ENCODE data around the gene HCN3.
"Not testable (repeated sequence)": the region's sequence is repeated elsewhere in the genome, so short reads cannot be mapped to it uniquely, and the experiment has no call there.

The HCN3 gene

DNA sequence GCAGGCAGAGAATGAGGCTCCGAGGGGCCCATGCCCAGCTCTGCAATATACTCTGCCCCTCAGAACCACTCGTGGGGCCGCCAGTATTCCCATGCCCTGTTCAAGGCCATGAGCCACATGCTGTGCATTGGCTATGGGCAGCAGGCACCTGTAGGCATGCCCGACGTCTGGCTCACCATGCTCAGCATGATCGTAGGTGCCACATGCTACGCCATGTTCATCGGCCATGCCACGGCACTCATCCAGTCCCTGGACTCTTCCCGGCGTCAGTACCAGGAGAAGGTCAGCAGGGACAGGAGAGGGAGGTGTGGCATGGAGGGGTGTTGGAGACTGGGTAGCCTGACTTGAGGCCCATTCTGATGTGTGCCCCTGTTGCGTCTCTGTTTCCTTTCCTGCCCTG is 7.2 kb downstream of the HCN3 start:
- no peak for DNase-seq (ENCODE audit: low read depth)

DNA sequence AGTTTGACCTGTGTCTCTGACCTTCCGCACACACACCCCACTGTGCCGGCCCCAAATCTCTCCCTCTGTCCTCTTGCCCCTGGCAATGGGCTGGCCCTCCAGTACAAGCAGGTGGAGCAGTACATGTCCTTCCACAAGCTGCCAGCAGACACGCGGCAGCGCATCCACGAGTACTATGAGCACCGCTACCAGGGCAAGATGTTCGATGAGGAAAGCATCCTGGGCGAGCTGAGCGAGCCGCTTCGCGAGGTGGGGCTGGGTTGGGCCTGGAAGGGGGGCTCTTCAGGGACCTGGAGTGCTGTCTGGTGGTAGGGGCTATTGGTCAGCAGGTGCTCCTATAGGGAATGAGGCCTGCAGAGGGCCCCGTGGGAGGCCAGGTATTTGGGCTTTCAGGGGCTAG is 7.8 kb downstream of the HCN3 start:
- no peak for DNase-seq (ENCODE audit: low read depth)

DNA sequence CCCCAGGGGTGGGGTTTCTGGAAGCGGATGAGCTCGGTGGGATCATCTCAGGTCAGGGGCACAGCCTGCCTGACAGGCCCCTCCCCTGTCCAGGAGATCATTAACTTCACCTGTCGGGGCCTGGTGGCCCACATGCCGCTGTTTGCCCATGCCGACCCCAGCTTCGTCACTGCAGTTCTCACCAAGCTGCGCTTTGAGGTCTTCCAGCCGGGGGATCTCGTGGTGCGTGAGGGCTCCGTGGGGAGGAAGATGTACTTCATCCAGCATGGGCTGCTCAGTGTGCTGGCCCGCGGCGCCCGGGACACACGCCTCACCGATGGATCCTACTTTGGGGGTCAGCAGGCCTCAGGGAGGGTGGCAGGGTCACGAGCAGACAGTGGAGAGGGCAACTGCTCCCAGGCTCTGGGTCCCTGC is 8.4 kb downstream of the HCN3 start:
- DNase-seq (ENCODE audit: low read depth): no peak

DNA sequence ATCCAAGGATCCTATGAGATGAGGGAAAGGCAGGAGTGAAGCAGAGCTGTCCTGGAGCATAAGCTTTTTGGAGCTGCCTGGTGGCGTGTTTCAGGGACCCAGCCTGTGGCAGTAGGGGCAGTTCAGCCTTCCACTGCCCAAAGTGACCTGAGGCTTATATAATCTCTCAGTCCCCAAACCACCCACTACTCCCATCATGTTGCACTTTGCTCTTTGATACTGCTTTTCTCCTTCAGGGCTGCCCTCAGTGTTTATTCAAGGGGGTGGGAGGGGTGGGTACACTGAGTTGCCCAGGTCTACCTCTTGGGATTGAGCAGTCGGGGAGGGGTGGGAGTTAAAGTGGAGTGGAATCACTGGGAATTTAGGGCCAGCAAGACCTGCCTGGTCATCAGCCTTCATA is 9.3 kb downstream of the HCN3 start:
- DNase-seq (ENCODE audit: low read depth): no peak

DNA sequence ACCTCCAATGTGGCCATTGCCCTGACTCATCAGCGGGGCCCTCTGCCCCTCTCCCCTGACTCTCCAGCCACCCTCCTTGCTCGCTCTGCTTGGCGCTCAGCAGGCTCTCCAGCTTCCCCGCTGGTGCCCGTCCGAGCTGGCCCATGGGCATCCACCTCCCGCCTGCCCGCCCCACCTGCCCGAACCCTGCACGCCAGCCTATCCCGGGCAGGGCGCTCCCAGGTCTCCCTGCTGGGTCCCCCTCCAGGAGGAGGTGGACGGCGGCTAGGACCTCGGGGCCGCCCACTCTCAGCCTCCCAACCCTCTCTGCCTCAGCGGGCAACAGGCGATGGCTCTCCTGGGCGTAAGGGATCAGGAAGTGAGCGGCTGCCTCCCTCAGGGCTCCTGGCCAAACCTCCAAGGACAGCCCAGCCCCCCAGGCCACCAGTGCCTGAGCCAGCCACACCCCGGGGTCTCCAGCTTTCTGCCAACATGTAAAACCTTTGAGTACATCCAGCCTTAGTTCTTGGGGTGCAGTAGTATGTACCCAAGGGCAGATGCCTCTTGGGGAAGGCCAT is 10.8 kb downstream of the HCN3 start:
- DNase-seq (ENCODE audit: low read depth): no peak

DNA sequence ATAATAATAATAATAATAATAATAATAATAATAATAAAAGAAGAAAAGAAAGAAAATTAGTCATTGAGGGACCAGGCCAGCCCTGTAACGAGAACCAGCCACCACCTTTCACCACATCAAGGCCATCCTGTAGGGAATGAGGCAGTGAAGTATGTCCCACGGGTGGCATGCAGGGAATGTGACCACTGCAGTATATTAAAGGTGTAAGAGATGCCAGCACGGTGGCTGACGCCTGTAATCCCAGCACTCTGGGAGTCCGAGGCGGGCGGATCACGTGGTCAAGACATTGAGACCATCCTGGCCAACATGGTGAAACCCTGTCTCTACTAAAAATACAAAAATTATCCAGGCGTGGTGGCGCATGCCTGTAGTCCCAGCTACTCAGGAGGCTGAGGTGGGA is 13.7 kb downstream of the HCN3 start:
- not testable (repeated sequence) for DNase-seq (ENCODE audit: low read depth)

DNA sequence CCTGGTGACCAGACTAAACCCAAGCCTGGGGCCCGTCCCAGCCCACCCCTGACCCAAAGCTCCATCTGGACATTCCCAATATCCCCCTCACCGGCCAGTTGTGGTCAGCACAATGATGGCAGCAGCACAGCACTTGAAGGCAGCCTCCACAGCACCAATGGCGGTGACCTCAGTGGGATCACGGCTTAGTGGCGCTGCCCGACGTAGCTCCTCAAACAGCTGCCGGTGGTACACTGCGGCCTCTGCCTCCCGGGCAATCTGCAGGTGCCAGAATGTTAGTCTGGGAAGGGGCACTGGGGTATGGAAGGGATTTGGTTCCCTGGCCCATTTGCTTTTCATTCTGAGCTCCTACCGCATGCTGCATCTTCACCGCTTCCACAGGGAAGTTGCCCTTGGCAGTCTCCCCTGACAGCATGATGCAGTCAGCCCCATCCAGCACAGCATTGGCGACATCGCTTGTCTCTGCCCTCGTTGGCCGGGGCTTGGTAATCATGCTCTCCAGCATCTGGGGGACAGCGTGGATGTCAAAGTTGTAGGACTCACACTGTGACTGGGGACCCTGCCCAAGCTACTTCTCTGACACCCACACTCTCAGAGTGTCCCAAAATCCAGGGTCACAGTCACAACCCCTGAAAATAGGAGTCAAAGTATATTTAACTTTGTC is 16.0 kb downstream of the HCN3 start:
- no peak for DNase-seq (ENCODE audit: low read depth)

DNA sequence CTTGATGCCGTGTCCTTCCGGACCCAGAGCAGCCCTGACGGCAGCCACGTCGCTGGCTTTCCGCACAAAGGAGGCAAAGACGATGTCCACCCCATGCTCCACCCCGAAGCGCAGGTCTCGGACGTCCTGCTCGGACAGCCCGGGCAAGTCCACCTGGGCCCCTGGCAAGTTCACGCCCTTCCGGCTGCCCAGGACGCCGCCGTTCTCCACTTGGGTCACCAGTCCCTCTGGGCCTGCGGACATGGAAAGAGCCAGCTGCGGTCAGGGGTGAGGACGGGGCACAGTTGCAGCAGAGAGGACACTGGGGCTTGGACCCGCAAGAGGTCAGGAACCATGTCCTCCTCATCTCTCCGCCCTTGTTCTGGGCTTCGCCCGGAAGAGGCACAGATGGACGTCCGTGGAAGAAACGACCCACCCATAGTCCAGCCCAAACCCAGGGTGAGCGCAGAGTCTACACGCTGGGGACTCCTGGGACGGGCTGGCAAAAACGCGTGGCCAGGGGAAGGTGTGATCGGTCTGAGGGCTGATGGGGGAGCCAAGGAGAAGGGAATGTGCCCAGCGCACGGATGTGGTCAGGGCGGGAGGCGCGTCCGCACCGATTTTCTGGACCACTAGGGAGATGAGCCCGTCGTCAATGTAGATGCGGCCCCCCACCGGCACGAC is 17.4 kb downstream of the HCN3 start:
- no peak for DNase-seq (ENCODE audit: low read depth)

DNA sequence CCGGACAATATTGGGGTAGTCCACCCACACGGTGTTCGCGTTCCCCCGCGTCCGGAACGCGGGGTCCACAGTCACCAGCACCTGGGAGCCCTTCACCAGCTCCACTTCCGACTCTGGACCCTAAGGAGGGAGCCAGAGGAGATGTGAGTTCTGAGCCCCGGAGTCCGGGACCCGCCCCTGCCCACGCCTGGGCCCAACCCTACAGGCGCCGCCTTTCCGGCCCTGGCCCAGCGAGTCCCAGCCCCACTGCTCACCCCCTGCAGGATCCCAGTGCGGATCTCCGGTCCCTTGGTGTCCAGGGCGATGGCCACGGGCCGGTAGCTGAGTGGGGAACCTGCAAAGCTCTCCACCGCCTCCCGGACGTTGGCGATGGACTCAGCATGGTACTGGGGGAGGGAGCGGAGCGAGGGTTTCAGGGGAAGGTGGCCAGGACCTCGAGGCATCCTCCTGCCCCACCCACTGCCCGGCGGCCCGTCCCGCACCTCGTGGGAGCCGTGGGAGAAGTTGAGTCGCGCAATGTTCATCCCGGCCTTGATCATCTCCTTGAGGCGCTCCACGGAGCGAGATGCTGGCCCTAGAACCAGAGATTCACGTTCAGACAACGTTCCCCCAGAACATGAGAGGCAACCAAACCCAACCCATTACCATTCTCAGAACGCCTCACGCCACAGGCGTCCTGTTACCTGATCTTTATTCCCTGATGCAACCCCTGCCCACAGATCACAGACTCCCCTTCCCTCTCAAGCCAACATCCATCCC is 18.1 kb downstream of the HCN3 start:
- no peak for DNase-seq (ENCODE audit: low read depth)

DNA sequence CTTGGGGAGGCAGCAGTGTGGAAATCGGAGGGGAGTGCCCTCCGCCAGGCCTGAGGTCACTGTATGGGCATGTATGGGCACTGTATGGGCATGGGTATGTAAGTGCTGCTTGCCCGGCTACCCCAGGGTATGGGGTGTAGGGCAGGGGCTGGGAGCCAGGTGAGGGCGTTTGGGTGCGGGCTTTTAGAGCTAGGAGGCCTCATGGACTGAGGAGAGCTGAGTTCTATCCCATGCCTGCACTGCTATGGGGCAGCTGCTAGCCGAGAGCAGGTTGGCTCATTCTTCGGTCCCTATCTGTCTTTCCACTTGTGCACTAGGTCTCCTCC is 18.6 kb downstream of the HCN3 start:
- no peak for DNase-seq (ENCODE audit: low read depth)

DNA sequence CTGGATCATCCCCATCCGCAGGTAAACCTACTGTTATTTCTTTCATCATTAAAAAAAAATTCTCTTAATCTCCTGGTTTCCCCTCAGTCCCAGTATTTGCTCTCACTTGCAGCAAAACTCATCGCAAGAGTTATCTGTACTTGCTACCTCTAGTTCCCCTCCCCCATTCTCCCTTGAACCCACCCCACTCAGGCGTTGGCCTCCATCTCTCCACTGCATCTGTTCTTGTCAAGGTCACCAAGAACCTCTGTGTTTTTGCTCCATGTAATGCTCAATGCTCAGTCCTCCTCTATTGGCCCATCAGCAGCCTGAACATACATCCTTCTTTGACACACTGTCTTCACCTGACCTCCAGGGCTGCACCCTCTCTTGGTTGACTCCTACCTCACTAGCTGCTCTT is 19.4 kb downstream of the HCN3 start:
- DNase-seq (ENCODE audit: low read depth): no peak

DNA sequence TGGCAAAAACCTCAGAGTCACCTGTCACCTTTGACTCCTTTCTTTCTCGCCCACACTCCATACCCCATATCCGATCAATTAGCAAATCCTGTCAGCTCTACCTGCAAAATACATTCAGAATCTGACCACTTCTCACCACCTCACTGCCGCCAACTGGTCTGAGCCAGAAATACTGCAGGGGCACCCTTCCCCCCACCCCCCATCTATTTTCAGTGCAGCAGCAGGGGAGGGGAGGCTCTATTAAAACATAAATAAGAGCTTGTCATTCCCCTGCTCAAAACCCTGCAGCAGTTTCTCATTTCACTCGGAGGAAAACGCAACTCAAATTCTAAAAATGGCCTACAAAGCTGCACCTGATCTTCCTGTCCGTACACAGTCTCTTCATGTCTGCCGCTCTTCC is 20.1 kb downstream of the HCN3 start:
- no peak for DNase-seq (ENCODE audit: low read depth)

DNA sequence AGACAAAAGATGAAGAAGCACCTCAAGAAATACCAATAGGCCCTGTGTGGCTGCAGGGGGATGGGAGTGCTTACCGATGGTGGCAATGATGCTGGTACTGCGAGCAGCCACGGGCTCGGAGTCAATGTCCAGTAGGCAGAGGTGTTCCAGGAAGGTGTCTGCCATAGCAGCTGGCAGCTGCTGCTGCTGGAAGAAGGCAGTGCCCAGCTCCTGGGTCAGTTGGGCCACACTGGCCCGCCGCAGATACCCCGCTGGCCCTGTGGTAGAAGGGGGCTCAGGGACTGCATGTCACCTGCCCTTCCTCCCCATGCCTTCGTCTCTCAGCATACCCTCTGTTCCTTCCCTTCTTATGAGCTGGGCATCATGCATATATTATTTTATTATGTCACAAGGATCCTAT is 22.8 kb downstream of the HCN3 start:
- DNase-seq (ENCODE audit: low read depth): no peak

DNA sequence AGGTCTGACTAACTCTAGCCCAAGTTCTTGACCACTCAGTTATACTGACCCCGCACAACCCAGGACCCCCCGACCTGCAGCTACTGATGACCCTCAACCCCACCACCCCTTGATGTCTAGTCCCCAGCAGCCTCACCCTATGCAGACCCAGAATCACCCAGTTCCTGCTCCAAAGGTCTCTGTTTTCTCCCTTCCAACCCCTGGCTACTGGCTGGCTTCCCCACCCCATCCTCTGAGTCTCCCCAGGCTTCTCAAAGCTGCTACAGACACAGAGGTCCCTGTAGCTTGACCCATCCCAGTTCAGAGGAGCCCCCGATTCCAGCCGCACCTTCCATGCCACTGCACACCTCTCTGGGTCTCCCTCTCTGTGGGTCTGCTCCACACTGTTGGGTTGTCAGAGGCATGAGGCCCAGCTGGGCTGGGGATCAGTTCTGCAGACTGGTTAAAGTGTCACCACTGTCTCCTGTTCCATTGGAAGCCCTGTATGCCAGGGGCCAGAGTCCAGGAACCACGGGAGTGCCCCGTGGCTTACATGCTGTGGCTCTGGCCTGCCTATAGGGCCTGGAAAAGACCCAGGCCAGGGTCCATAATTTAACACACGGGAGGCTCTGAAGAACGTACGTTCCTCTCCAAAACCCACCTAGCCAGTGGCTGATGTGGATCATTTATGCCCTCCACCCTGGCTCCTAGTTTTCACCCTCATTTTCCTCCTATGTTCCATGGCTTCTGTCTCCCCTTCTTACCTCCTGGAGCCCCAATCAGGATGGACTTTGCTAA is 23.5 kb downstream of the HCN3 start:
- no peak for DNase-seq (ENCODE audit: low read depth)

DNA sequence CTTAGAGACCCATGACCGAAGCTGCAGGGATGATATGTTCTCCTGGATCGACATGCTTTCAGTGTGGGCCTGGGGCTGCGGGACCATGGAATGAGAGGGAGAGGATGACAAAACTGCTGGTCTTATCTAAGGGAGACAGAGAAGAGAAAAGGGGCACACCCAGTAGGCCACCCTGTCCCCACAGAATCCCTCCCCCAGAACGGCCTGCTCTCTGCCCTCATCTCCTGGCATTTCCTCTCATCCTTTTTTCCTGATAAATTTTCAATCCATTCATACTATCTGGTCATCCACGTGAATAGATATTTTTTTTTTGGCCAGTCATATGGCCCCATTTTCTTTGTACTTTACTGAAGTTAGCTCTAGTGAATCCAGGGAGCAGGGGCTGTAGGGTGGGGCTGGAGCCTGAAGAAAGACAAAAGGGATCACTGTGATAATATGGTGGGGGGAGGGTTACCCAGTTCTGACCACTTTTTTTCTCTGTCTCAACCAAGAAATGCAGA is 24.1 kb downstream of the HCN3 start, which contains the start of gene PKLR:
Gene PKLR, minus strand, starts transcription at position 97 of the 500 bp plus-strand sequence. Its CDS starts 43 bp downstream, at position 54.
- DNase-seq (ENCODE audit: low read depth): no peak

DNA sequence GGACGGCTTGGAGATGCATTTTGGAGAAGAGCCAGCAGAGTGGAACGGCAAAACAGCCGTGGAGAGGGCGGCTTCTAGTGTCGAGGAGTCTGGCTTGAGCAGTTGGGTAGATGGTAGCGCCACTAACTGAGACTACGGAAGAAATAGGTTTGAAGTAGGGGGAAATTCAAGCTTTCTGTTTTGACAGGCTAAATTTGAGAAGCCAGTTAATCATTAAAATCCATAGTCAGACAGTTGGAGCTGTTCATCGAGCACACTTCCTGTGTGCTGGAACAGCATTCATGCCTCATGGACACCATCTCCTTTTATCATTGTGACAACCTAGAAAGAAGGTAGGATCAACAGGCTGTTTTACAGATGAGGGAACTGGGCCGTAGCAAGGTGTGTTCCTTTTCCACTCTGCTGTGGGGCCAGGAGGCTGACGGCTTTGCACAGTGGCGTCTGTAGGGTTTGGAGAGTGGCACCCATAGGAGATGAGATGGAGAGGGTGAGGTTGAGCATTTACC is 27.3 kb downstream of the HCN3 start:
- no peak for DNase-seq (ENCODE audit: low read depth)

DNA sequence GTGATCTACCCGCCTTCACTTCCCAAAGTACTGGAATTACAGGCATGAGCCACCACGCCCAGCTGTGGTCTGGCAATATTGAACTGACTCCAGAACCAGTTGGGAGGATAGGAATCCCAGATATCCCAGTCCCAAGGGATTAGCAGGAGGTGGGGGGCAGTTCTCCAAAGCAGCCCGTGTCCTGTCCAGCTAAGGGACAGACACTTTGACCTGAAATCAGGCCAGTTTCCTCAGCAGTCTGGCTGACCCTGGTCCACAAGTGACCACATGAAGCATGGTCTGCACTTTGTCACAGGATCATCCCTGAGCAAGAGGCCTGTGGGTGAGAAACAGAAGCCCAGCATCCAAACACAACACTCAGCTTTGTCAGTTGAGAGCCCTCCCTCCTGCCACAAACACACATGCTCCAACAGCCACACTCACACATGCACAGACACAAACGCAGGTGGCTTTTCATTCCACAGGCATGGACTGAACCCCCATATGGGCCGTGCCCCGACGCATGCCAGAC is 28.7 kb downstream of the HCN3 start:
- DNase-seq (ENCODE audit: low read depth): no peak

DNA sequence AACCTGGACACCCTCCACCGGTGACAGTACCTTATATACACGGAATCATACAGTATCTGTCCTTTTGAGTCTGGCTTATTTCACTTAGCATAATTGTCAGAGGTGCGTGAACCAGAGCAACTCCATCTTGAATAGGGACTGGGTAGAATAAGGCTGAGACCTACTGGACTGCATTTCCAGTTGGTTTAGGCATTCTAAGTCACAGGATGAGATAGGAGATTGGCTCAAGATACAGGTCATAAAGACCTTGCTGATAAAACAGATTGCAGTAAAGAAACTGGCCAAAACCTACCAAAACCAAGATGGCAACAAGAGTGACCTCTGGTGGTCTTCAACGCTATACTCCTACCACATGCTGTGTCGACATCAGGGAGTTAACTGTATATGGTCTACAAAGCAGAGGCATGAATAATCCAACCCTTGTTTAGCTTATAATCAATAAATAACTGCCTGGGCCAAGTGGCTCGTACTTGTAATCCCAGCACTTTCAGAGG is 30.0 kb downstream of the HCN3 start:
- no peak for DNase-seq (ENCODE audit: low read depth)

DNA sequence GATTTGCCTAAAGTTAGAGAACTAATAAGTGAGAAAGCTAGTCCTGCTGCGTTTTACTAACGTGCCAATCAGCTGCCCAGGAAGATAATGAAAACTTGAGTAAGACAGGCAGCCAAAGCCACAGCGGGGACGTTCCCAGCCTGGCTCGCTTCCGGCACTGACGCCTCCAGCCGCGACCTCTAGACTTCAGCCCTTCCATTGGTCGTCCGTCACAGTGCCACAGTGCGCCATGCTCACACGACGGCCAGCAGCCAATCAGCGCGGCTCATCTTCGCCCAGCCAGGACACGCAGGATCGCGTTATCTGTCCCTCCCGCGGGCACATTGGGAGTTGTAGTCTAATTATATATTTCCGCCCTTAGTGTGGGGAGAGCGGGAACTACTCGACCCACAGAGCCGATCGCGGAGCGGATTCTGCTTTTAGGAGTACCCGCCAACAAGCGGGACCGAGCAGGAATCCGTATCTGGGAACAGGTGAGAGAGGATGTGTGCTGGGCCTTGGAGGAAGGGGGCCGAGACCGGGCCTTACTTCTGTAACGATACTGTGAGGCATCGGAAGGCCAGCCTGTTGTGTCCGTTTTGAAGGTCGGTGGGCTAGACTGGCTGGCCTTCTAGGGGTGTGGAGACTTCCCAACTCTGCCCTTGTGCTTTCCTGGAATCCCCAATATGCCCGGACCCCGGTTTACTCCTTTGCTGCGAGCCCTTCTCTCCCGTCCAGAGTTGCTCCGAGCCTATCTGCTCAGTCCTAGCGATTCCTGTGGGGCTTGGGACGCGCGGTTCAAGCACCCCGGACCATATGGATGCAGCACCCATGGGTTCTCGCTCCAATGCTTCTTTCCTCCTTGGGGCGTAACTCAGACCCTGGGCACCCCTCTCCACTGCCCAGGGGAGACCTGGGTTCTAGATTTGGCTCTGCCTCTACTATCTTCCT is 31.5 kb downstream of the HCN3 start, which contains the start of gene FDPS:
Gene FDPS, plus strand, starts transcription at position 374 of the 930 bp plus-strand sequence. CDS start 924 bp downstream, outside the sequence.
- DNase-seq (ENCODE audit: low read depth): peak; percentile 94

DNA sequence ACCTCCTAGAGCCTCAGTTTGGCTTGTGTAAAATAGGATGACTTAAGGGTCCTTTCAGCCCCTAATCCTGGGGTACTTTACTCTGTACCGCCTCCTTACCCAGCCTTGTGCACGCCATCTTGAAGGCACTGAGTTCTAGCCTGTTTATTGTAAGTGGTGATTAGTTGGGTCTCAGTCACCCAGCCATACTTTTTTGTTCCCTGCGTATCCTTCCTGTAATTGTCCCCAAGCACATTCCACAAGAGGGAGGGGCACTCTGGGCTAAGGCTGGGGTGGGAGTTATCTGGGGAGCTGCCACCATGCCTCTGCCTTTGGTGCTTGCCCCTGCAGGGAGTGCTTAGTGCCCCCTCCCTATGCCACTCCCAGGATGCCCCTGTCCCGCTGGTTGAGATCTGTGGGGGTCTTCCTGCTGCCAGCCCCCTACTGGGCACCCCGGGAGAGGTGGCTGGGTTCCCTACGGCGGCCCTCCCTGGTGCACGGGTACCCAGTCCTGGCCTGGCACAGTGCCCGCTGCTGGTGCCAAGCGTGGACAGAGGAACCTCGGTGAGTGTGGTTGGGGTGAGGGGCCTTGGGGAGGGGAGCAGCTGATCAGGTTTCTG is 32.3 kb downstream of the HCN3 start:
- DNase-seq (ENCODE audit: low read depth): no peak
